Activated CD8-positive, alpha-beta memory T cell treated with anti-CD3 and anti-CD28 coated beads, Interleukin-2, amount 50 U/mL, for 1 hour (primary cell): Measurements from ENCODE around the gene RAB5A.
A peak's percentile ranks its signal among the peaks of the same experiment; 100 is the strongest.
"Not testable (repeated sequence)": the region's sequence is repeated elsewhere in the genome, so short reads cannot be mapped to it uniquely, and the experiment has no call there.

Source experiments
- DNase-seq: peaks from one replicate; pipeline ENCODE4 v3.0.0-alpha.2; 2020; ENCODE audit errors: extremely low read depth

Gene RAB5A

GRCh38 chr3:19946832-19947548 is at the start of gene RAB5A:
RAB5A (plus strand) TSS chr3:19947097; CDS start chr3:19950899, 3,802 bp downstream.
- DNase-seq: peak; percentile 91

GRCh38 chr3:19898721-19899120 is 48.2 kb upstream of the RAB5A start:
- no peak for DNase-seq

- no peak for DNase-seq
Measured at GRCh38 chr3:19899264-19899663, 47.6 kb upstream of the RAB5A start.

GRCh38 chr3:19899833-19900232 is 47.1 kb upstream of the RAB5A start:
- DNase-seq: not testable (repeated sequence)

- DNase-seq: no peak
Measured at GRCh38 chr3:19901337-19901736, 45.6 kb upstream of the RAB5A start.

GRCh38 chr3:19901918-19902317 is 45.0 kb upstream of the RAB5A start:
- DNase-seq: no peak

- no peak for DNase-seq
Measured at GRCh38 chr3:19903649-19904048, 43.2 kb upstream of the RAB5A start.

- no peak for DNase-seq
Measured at GRCh38 chr3:19907523-19907922, 39.4 kb upstream of the RAB5A start.

- DNase-seq: no peak
Measured at GRCh38 chr3:19911452-19911851, 35.4 kb upstream of the RAB5A start.

- DNase-seq: no peak
Measured at GRCh38 chr3:19917167-19917566, 29.7 kb upstream of the RAB5A start.

GRCh38 chr3:19920401-19921080 is 26.4 kb upstream of the RAB5A start:
- DNase-seq: no peak

- no peak for DNase-seq
Measured at GRCh38 chr3:19931180-19931692, 15.7 kb upstream of the RAB5A start.

GRCh38 chr3:19931767-19932188 is 15.1 kb upstream of the RAB5A start:
- no peak for DNase-seq

GRCh38 chr3:19932422-19932821 is 14.5 kb upstream of the RAB5A start:
- no peak for DNase-seq

GRCh38 chr3:19934098-19934566 is 12.8 kb upstream of the RAB5A start, which contains the start of gene EFHB:
EFHB (minus strand) TSS chr3:19934217; CDS start chr3:19934018, 199 bp downstream.
- no peak for DNase-seq

- no peak for DNase-seq
Measured at GRCh38 chr3:19937459-19938294, 9.2 kb upstream of the RAB5A start.

GRCh38 chr3:19938295-19938627 is 8.6 kb upstream of the RAB5A start:
- DNase-seq: no peak

GRCh38 chr3:19940643-19941042 is 6.3 kb upstream of the RAB5A start:
- no peak for DNase-seq

- DNase-seq: no peak
Measured at GRCh38 chr3:19945534-19945933, 1.4 kb upstream of the RAB5A start.

- DNase-seq: no peak
Measured at GRCh38 chr3:19945969-19946831, 697 bp upstream of the RAB5A start.

GRCh38 chr3:19947549-19948225 is 790 bp downstream of the RAB5A start:
- DNase-seq: no peak
